Measurements from ENCODE around the gene ZDHHC22.
A peak's percentile ranks its signal among the peaks of the same experiment; 100 is the strongest.

Gene ZDHHC22

DNA sequence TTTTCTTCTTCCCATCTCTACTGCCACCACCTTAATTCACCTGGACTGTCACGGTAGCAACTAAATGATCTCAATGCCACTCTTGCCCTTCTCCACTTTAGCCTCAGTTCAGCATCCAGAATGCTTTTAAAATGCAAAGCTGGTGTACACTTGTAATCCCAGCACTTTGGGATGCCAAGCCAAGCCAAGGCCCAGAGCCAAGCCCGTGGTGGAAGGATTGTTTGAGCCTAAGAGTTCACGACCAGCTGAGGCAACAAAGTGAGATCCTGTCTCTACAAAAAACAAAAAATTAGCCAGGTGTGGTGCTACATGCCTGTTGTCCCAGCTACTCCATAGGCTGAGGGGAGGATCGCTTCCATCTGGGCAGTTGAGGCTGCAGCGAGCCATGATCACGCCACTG lies 37.6 kb downstream of the ZDHHC22 start:
- DNase-seq (ENCODE audit: low read depth): no peak

- no peak for DNase-seq (ENCODE audit: low read depth)
Measured at GRCh38 chr14:77103475-77103874, 38.1 kb downstream of the ZDHHC22 start.

GRCh38 chr14:77102154-77102553 lies 39.4 kb downstream of the ZDHHC22 start:
- no peak for DNase-seq (ENCODE audit: low read depth)

GRCh38 chr14:77100961-77101360 lies 40.6 kb downstream of the ZDHHC22 start:
- no peak for DNase-seq (ENCODE audit: low read depth)

- no peak for DNase-seq (ENCODE audit: low read depth)
Measured at GRCh38 chr14:77099425-77100167, 42.0 kb downstream of the ZDHHC22 start.

GRCh38 chr14:77098529-77099353 lies 42.9 kb downstream of the ZDHHC22 start:
- DNase-seq (ENCODE audit: low read depth): no peak

DNA sequence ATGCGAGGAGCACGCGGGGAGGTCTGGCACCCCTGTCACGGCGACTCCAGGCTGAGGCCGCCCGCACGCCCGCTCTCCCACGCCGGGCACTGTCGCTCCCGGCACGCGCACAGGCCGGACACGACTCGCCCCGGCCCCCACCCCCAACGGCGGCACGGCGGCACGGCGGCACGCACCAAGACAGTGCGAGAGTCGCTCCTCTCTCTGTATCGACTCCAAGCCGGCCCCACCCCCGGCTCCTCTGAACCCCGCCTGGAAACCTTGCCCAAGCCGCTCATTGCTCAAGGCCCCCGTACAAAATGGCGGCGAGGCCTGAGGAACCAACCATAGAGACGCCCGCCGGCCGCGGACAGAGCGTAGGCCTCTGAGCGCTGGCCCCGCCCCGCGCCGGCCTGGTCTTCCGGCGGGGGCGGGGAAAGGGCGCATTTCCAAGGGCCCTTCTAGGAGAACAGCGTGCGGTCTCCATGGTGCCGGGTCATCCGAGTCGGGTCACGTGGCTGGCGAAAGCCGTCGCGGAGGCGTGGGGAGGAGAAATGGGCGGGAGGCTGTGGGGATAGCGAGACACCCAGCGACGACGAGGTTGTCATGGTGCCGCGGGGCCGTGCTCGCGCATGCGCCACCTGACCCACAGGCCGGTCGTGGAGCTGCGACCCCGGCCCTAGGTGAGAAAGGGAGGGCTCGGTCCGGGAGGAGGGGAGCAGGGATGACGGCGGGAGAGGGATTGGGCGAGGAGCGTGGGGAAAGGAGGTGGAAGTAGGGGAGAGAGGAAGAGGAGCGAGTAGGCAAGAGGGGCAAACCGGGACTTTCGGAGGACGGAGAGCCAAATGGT lies 43.7 kb downstream of the ZDHHC22 start, which contains the start of gene CIPC:
Gene CIPC (plus strand): TSS at position 559 of the 829 bp plus-strand sequence. CDS start 7,451 bp downstream, outside the sequence.
- DNase-seq (ENCODE audit: low read depth): peak; percentile 98

DNA sequence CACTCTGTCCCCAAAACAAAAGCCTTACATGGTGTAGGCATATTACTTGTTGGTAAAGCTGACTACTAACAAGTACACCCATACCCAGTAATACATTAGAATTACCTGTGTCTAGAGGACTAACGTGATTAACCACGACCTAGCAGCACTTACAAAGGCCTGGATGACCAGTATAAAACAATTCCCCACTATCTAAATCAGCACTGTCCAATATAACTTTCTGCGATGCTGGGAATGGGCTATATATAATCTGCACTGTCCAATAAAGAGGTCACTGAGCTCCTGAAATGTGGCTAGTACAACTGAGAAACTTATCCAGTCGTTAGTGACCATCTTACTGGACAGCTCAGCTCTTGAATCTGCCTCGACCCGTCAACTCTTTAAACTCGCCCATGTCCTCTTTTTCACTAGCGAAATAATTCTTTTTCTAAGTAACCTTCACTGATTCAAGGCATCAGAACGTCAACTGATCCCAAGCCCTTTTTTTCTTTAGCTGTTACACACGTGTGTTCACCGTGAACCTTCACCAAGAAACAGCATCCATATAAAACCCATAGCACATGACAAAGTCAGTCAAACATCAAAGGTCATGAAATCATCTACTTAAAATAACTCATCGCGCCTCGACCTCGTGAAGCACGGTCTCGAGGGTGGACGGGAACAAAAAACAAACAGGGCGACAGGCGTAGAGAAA lies 44.4 kb downstream of the ZDHHC22 start:
- DNase-seq (ENCODE audit: low read depth): no peak

DNA sequence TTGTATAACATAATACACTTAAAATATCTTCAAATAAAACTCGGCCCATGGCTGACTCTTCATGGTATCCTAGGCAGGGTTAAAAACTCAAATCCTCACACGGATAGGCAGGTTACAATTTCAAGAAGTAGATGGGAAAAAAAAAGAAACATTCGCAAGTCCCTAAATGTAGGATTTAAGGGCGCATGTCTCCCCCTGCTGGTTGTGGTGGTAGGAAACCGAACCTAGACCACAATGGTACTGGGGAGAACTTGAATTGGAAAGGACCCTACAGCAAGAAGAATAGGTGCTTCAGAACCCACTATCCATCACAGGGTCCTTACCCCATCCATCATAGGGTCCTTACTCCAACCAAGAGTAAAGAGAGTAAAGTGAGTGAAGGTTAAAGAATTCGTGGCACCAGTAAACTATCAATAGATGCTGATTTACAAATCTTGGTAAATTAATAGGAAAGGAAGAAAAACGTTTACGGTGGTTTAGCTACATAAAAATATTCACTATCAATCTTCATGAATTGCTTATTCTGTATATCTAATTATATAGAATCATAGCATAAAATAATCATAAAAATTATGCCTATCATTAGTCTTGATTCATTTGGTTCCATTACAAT lies 46.8 kb downstream of the ZDHHC22 start:
- peak; percentile 72 for DNase-seq (ENCODE audit: low read depth)

- no peak for DNase-seq (ENCODE audit: low read depth)
Measured at GRCh38 chr14:77092676-77093075, 48.9 kb downstream of the ZDHHC22 start.

- DNase-seq (ENCODE audit: low read depth): no peak
Measured at GRCh38 chr14:77091518-77091917, 50.1 kb downstream of the ZDHHC22 start.

DNA sequence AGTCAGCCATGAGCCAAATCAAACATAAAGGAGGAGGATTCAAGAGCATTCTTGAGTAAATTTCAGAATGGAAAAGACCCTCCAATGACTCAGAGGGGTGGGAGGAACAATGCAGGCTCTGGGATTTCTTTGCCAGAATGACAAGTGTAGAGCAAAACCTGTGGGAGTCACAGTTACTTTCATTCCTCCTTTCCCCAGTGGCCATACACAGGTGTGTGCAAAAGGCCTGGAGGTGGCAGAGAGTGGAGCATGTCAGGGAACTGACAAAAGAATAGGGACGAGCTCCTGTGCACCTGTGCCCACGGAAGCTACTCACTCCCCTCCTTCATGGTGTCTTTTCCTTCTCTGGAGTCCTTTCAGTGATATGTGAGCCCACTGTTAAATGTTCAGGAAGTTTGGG lies 52.9 kb downstream of the ZDHHC22 start:
- no peak for DNase-seq (ENCODE audit: low read depth)

GRCh38 chr14:77088219-77088618 lies 53.4 kb downstream of the ZDHHC22 start:
- no peak for DNase-seq (ENCODE audit: low read depth)

DNA sequence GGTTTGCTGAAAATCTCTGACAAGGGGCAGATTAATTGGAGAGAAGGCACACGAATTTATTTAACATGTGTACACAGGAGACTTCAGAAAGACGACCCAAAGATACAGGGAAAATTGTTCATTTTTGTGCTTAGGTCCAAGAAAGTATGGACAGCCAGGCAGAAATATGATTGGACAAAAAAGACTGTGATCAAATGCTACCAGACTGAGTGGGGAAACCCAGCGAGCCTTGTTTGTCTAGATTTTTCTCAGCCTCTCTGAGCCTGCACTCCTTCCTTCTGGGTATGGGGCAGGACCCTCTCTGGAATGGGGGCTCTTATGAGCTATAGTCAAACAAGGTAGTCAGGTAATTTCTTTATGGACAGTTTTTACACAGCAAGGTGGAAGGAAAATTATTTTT lies 54.0 kb downstream of the ZDHHC22 start:
- DNase-seq (ENCODE audit: low read depth): no peak

GRCh38 chr14:77086951-77087350 lies 54.6 kb downstream of the ZDHHC22 start:
- no peak for DNase-seq (ENCODE audit: low read depth)

DNA sequence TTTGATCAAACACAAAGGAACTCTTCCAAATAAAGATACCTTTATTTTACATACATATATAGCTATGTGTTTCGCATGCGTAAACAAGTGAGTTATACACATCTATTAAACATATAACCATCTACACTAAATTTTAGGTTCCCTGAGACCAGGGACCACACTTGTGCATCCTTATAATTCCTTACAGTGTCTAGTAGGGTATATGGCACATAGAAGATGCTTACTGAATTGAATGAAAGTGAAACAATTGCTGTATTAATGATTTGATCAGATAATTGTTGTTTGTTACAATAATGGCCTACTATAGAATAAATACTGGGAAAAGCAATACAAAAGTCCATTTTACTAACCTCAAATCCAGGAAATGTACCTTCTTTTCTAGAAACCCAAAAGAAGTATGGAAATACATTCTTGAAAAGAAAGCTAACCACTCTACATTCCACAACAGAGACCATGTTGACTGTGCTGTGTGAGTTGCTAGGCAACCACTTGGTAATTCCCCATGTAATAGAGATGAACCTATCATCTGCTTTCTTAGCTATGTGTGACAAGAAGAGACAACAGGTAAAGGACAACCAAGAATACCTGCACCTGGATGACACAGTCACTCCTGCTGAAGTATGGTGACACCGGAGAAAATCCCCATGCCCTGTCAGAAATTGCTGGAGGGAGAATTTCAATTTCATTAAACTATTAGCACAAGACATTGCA lies 55.4 kb downstream of the ZDHHC22 start:
- no peak for DNase-seq (ENCODE audit: low read depth)

DNA sequence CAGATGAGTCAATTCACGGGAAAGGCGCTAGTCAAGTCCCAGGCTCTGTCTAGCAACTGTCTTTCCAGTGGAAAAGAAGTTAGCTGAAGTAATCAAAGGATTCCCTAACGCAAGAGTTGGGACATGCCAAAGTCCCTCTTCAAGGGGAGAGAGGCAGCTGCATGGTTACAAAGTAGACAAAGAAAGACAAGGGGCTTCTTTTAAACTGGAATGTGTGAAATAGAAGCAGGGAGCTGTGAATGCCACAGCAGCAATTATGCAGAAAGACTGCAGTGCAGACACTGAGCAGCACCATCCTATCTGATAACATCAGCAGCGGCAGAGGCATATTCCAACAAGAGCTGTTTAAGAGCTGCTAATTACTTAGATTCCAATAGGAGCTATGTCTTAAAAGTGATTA lies 56.1 kb downstream of the ZDHHC22 start:
- no peak for DNase-seq (ENCODE audit: low read depth)

DNA sequence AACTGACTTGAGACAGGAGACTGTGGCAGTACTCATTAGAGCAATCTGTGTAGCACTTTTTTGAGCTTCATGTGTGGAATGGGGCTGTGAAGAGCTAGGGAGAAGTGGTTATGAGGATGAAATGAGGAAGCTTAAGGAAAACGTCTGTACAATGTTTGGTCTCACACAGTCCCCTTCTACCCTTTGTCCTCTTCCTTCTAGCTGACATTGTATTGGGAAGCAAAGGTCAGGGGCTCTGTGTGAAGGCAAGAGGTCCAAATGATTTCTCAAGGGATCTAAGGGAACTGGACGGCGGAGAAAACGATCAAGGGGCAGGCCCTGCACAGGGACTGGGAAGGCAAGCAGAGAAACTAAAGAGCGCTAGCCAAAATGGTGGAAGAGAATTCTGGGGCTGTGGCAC lies 56.6 kb downstream of the ZDHHC22 start:
- no peak for DNase-seq (ENCODE audit: low read depth)

- no peak for DNase-seq (ENCODE audit: low read depth)
Measured at GRCh38 chr14:77083082-77083481, 58.5 kb downstream of the ZDHHC22 start.

DNA sequence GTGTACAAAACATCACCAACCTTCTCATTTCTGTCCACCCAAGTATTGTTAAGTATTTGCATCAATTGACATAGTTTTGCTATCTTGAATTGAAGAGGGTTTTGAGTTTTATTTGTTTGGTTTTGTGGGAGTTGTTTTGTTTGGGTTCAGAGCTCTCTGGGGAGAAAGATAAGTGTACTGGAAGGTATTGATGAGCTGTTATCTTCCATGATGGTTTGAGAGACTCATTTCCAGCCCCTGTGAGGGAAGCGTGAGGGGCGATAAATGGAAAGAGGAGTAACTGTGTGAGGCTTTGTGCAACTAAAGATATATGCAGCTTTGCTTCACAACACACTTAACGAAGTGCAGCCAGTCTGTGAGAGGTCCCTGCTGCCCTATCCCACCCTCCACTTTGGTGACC lies 59.2 kb downstream of the ZDHHC22 start:
- no peak for DNase-seq (ENCODE audit: low read depth)
